Stomach (tissue), 9 donors: ENCODE data around the gene PAX4. TPM values are rescaled to one million over a fixed set of nuclear protein-coding genes. Genes with fewer than 3 reads are reported as not detected.

Experiments used
- DNase-seq, 2 donors: peaks; one replicate each; pipeline versions ENCODE4 v3.0.0 to v3.0.0-alpha.2; 2013 to 2019
- H3K27ac ChIP-seq, 5 donors: fragments of 200-600 bp in 4 of 5; sonication (generic) in 4 of 5; one replicate each; pipeline ENCODE4 v1.5.1; 2013 to 2019; ENCODE audit warnings: mild to moderate bottlenecking in 1 of 5, moderate library complexity in 1 of 5
- H3K27me3 ChIP-seq, 3 donors: fragments of 200-600 bp; sonication (generic); one replicate each; pipeline ENCODE4 v1.5.1; 2017 to 2019; ENCODE audit warnings: mixed run types in 1 of 3
- H3K36me3 ChIP-seq, 4 donors: fragments of 200-600 bp; sonication (generic); 1 replicate in 3 of 4; 2 replicates in 1 of 4; pipeline ENCODE4 v1.5.1; 2016 to 2019
- H3K4me1 ChIP-seq, 4 donors: fragments of 200-600 bp; sonication (generic); one replicate each; pipeline ENCODE4 v1.5.1; 2016 to 2019
- H3K4me3 ChIP-seq, 4 donors: fragments of 200-600 bp; sonication (generic) in 3 of 4; one replicate each; pipeline ENCODE4 v1.5.1; 2016 to 2019; ENCODE audit warnings: mild to moderate bottlenecking in 1 of 4
- H3K9me3 ChIP-seq, 4 donors: fragments of 200-600 bp; sonication (generic); one replicate each; pipeline ENCODE4 v1.5.1; 2016 to 2019
- CTCF ChIP-seq, 7 experiments: fragments of 450-650 bp in 4 of 7; fragments of 200-600 bp in 3 of 7; sonication (generic) in 3 of 7; IDR thresholded peaks; one replicate each; pipeline ENCODE4 v1.5.1; 2016 to 2019; ENCODE audit warnings: antibody characterized with exemption in 7 of 7, control low read depth in 2 of 7, mild to moderate bottlenecking in 1 of 7
- EP300 ChIP-seq: sonication (generic); formaldehyde crosslinking; IDR thresholded peaks from one replicate; pipeline ENCODE4 v1.6.1; 2017; ENCODE audit warnings: antibody characterized with exemption
- POLR2A ChIP-seq, 4 donors: fragments of 450-650 bp; IDR thresholded peaks; one replicate each; pipeline ENCODE4 v1.6.1; 2016; ENCODE audit warnings: antibody characterized with exemption in 4 of 4, control low read depth in 2 of 4, mild to moderate bottlenecking in 1 of 4, moderate library complexity in 1 of 4
- POLR2AphosphoS5 ChIP-seq, 3 donors: sonication (generic); formaldehyde crosslinking; IDR thresholded peaks; one replicate each; pipeline ENCODE4 v1.6.1; 2016; ENCODE audit warnings: antibody characterized with exemption in 3 of 3
- WGBS, 5 donors: extraction: QIAGEN DNeasy Blood & Tissue Kit in 3 of 5; methylation state at CpG; one replicate each; pipeline versions ENCODE4 v1.1.5 to v1.1.7; 2013 to 2018; 5-methylcytosine and 5-hydroxymethylcytosine counted together
- intact Hi-C: fragments of 100-400 bp; cut with DNase I; formaldehyde crosslinking; loops from one replicate; pipeline ENCODE4 v1.15.1; 2023; ENCODE audit warnings: low total_unique reads
- polyA plus RNA-seq, 3 donors: library from polyadenylated mRNA; stranded (reverse); fragments of 200-250 nt; gene quantifications; one replicate each; pipeline ENCODE4 v1.2.3, GENCODE V29; 2013
- total RNA-seq, 5 donors: library from RNA; depleted of rRNA; stranded (reverse); fragments of >200 nt; gene quantifications; one replicate each; pipeline versions ENCODE4 v1.1.0 to v1.2.3, GENCODE V29; 2014 to 2016
- donor health status: healthy with polysubstance abuse.
- donor health status: Bipolar disorder and iron deficiency.
- donor health status: healthy.

The PAX4 gene
- total and polyA plus RNA-seq, 8 donors, result not detected

GRCh38 chr7:127653396-127653795, 35.5 kb upstream of the PAX4 start:
- no peaks in the 10 kb centered on the region for H3K9me3 ChIP-seq
- peaks cover 0 to 14% (median 7%) of the 10 kb centered on the region in 4 donors for H3K36me3 ChIP-seq
- no peak overlapping the region for H3K27ac ChIP-seq
- H3K4me1 ChIP-seq, result peaks cover 26 to 64% (median 49%) of the 10 kb centered on the region in 4 donors
- peak overlapping the region in 3 of 4 donors; percentile 67 to 96 (median 76) for H3K4me3 ChIP-seq
- intact Hi-C loops, result no loop called here
- no peaks in the 10 kb centered on the region for H3K27me3 ChIP-seq
- DNase-seq, result no peak
- TF ChIP-seq POLR2A (IDR thresholded peaks at IDR 0.05) (no peak), CTCF (IDR thresholded peaks at IDR 0.05) (no peak), EP300 (no peak), POLR2AphosphoS5 (IDR thresholded peaks at IDR 0.05) (no peak)
- WGBS, 5 donors, result 71 to 87% (median 81%) methylated on average over 4 of the region's 4 CpGs

GRCh38 chr7:127652333-127653248, 34.6 kb upstream of the PAX4 start:
- TF ChIP-seq EP300 (no peak), POLR2A (IDR thresholded peaks at IDR 0.05) (no peak), CTCF (IDR thresholded peaks at IDR 0.05) (no peak), POLR2AphosphoS5 (IDR thresholded peaks at IDR 0.05) (no peak)
- Histone ChIP-seq H3K4me1 (peaks cover 26 to 56% (median 45%) of the 10 kb centered on the region in 4 donors), H3K4me3 (peak overlapping the region; percentile 67 to 96 (median 73)), H3K27me3 (no peaks in the 10 kb centered on the region), H3K27ac (peak overlapping the region; percentile 92 to 97 (median 95)), H3K9me3 (no peaks in the 10 kb centered on the region), H3K36me3 (peaks cover 0 to 6% (median 3%) of the 10 kb centered on the region in 4 donors)
- intact Hi-C loops, result no loop called here
- no peak for DNase-seq
- WGBS, 5 donors, result 1 to 2% (median 1%) methylated on average over 25 to 38 of the region's 38 CpGs

GRCh38 chr7:127651556-127652332, 33.8 kb upstream of the PAX4 start, which contains the start of gene SND1:
Gene SND1, plus strand, starts transcription at chr7:127652194. Its CDS starts 180 bp downstream, at chr7:127652374.
- 0 to 1% (median 1%) methylated on average over 26 to 67 of the region's 67 CpGs for WGBS, 5 donors
- TF ChIP-seq POLR2AphosphoS5 (IDR thresholded peaks at IDR 0.05), result peak; percentile 61 to 92 (median 91)
- TF ChIP-seq EP300, result no peak
- no peak for TF ChIP-seq CTCF (IDR thresholded peaks at IDR 0.05)
- TF ChIP-seq POLR2A (IDR thresholded peaks at IDR 0.05), result peak in 2 of 4 donors; percentile 35 to 72
- H3K4me1 ChIP-seq, result peaks cover 26 to 47% (median 41%) of the 10 kb centered on the region in 4 donors
- intact Hi-C loops, result no loop called here
- peak within 1 kb of the TSS; percentile 92 to 97 (median 95) for H3K27ac ChIP-seq
- H3K4me3 ChIP-seq, result peak within 1 kb of the TSS; percentile 67 to 96 (median 73)
- H3K9me3 ChIP-seq, result no peaks in the 10 kb centered on the region
- H3K27me3 ChIP-seq, result no peaks in the 10 kb centered on the region
- no peaks in the 10 kb centered on the region for H3K36me3 ChIP-seq
- peak; percentile 100 for DNase-seq
